PC-3 (cell line): ENCODE results near the gene GOLGA8T. TPM values are rescaled to one million over a fixed set of nuclear protein-coding genes. Genes with fewer than 3 reads are reported as not detected.
"Not testable (repeated sequence)": the region's sequence is repeated elsewhere in the genome, so short reads cannot be mapped to it uniquely, and the experiment has no call there.

ENCODE experiments used
- ATAC-seq: fragments of 200-7000 bp; cut with Tn5 transposase; 2 replicates; pipeline ENCODE4 v1.9.1; 2020; ENCODE audit warnings: mild to moderate bottlenecking, moderate library complexity
- Bru-seq: library from RNA; stranded (reverse); fragments of 400-500 nt; gene quantifications from one replicate; lab custom pipeline; 2021; lab: Mats Ljungman, UMichigan
- BruChase-seq, 2 experiments: library from RNA; stranded (reverse); fragments of 400-500 nt; gene quantifications; one replicate each; lab custom pipeline; 2021; lab: Mats Ljungman, UMichigan
- BruUV-seq: library from RNA; stranded (reverse); fragments of 400-500 nt; replicated peaks from 2 replicates; lab custom pipeline; 2021; lab: Mats Ljungman, UMichigan
- CTCF ChIA-PET: fragments of 300-600 bp; sonication (Branson Sonifier 250); formaldehyde crosslinking; loops from one replicate; lab custom pipeline; 2022; ENCODE audit warnings: antibody characterized with exemption; lab: Charles Lee
- POLR2A ChIA-PET: fragments of 300-600 bp; sonication (Branson Sonifier 250); formaldehyde crosslinking; loops from one replicate; lab custom pipeline; 2022; ENCODE audit warnings: antibody characterized with exemption; ENCODE audit not compliant: unreplicated experiment; lab: Charles Lee
- DNase-seq: peaks from one replicate; pipeline ENCODE4 v3.0.0-alpha.2; 2015
- H2AFZ ChIP-seq: fragments of 300-600 bp; sonication (generic); 2 replicates; pipeline ENCODE4 v1.6.0; 2016; ENCODE audit warnings: antibody characterized with exemption, low read length
- H3F3A ChIP-seq: fragments of 300-600 bp; sonication (generic); one replicate; pipeline ENCODE4 v1.6.0; 2017; ENCODE audit warnings: antibody characterized with exemption, low read length, control low read depth, mild to moderate bottlenecking; ENCODE audit not compliant: unreplicated experiment
- H3K27ac ChIP-seq: fragments of 300-600 bp; sonication (generic); 2 replicates; pipeline ENCODE4 v1.5.1; 2016; ENCODE audit warnings: mild to moderate bottlenecking, low read length
- H3K27me3 ChIP-seq: fragments of 300-600 bp; sonication (generic); 2 replicates; pipeline ENCODE4 v1.6.1; 2016; ENCODE audit warnings: low read length, mixed read lengths
- H3K36me3 ChIP-seq: fragments of 300-600 bp; sonication (generic); 2 replicates; pipeline ENCODE4 v1.6.1; 2016; ENCODE audit warnings: low read depth, mixed run types, low read length, mixed read lengths
- H3K4me1 ChIP-seq: fragments of 300-600 bp; sonication (generic); 2 replicates; pipeline ENCODE4 v1.5.1; 2016; ENCODE audit warnings: low read length; ENCODE audit not compliant: insufficient read depth
- H3K4me2 ChIP-seq: fragments of 300-600 bp; sonication (generic); 2 replicates; pipeline ENCODE4 v1.6.0; 2016; ENCODE audit warnings: low read length
- H3K4me3 ChIP-seq: fragments of 300-600 bp; sonication (generic); 2 replicates; pipeline ENCODE4 v1.5.1; 2016; ENCODE audit warnings: mild to moderate bottlenecking, low read length, mixed read lengths
- H3K79me2 ChIP-seq: fragments of 300-600 bp; sonication (generic); 2 replicates; pipeline ENCODE4 v1.6.1; 2017; ENCODE audit warnings: low read length, mixed read lengths
- H3K9ac ChIP-seq: fragments of 300-600 bp; sonication (generic); 2 replicates; pipeline ENCODE4 v1.6.0; 2016; ENCODE audit warnings: mild to moderate bottlenecking, low read length
- H3K9me2 ChIP-seq: fragments of 300-600 bp; sonication (generic); replicated peaks from 2 replicates; pipeline ENCODE4 v1.6.1; 2016; ENCODE audit warnings: mixed run types, low read length, mixed read lengths
- H3K9me3 ChIP-seq: fragments of 300-600 bp; sonication (generic); 2 replicates; pipeline ENCODE4 v1.6.1; 2016; ENCODE audit warnings: low read length, mixed read lengths
- H4K20me1 ChIP-seq: fragments of 300-600 bp; sonication (generic); 2 replicates; pipeline ENCODE4 v1.6.1; 2016; ENCODE audit warnings: low read length, mixed read lengths
- intact Hi-C: fragments of 100-400 bp; cut with micrococcal nuclease; formaldehyde crosslinking; loops from 2 replicates; pipeline ENCODE4 v1.9.0; 2023
- long read RNA-seq: library from polyadenylated mRNA; unstranded; transcript quantifications from one replicate; pipeline ENCODE4 v2.0.0, GENCODE V29; 2021; ENCODE audit not compliant: unreplicated experiment
- total RNA-seq: library from RNA; depleted of rRNA; stranded (reverse); fragments of >200 nt; gene quantifications from 2 replicates; pipeline ENCODE4 v1.2.3, GENCODE V29; 2014; rRNA removed

The GOLGA8T gene
- total RNA-seq (0.15 TPM in 1 of 2 replicates, not detected in the other), Bru-seq, nascent RNA (percentile 24 among the genes with signal in this experiment), BruChase-seq, experiment 1, labeled RNA remaining after a 6-hour chase (percentile 20 among the genes with signal in this experiment), BruChase-seq, experiment 2, labeled RNA remaining after a 2-hour chase (percentile 22 among the genes with signal in this experiment)
- long read RNA-seq, result 0 reads

- H3F3A ChIP-seq, ATAC-seq, H3K9me3 ChIP-seq, intact Hi-C loops, H3K4me1 ChIP-seq, DNase-seq, H3K4me3 ChIP-seq, POLR2A ChIA-PET, BruUV-seq, H3K27me3 ChIP-seq, H2AFZ ChIP-seq, H3K9ac ChIP-seq, H3K27ac ChIP-seq, H4K20me1 ChIP-seq, CTCF ChIA-PET, H3K4me2 ChIP-seq, H3K9me2 ChIP-seq, H3K36me3 ChIP-seq, H3K79me2 ChIP-seq: not testable (repeated sequence)
Observed at GRCh38 chr15:30134751-30135150, at the start of gene GOLGA8T. TSS of gene GOLGA8T (plus strand) at chr15:30135051. CDS start at chr15:30135149, 98 bp downstream.

DNA sequence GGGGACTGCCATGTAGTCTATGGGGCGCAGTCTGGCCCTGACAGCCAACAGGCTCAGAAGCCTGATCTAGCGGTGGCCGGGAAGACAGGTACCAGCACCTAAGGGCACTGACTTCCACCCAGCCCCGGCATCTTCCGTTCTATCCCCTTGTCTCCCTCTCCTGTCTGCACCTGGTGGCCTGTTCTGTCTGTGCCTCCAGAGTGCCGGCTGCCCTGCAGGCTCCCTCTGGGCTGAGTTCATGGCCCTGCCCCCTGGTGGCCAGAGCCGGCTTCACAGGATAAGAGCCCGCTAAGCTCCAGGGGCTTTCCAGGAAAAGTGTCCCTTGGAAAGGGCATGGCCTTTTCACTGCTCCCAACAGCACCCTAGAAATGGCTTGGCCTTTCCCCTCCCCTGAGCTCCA lies 37.0 kb upstream of the GOLGA8T start:
- H3K4me2 ChIP-seq, H3K9me2 ChIP-seq, CTCF ChIA-PET, H3K27ac ChIP-seq, H3K9ac ChIP-seq, H3F3A ChIP-seq, H4K20me1 ChIP-seq, H3K4me1 ChIP-seq, H2AFZ ChIP-seq, H3K36me3 ChIP-seq, POLR2A ChIA-PET, H3K4me3 ChIP-seq, DNase-seq, H3K9me3 ChIP-seq, H3K27me3 ChIP-seq, intact Hi-C loops, H3K79me2 ChIP-seq, BruUV-seq: not testable (repeated sequence)
- peak; percentile 84 for ATAC-seq

GRCh38 chr15:30102890-30103289 lies 32.0 kb upstream of the GOLGA8T start:
- POLR2A ChIA-PET, result not testable (repeated sequence)

GRCh38 chr15:30103941-30104507 lies 30.8 kb upstream of the GOLGA8T start:
- BruUV-seq, H3K4me1 ChIP-seq, H3K9me2 ChIP-seq, POLR2A ChIA-PET, CTCF ChIA-PET, H3K9me3 ChIP-seq, H3K4me2 ChIP-seq, H3K9ac ChIP-seq, H3K79me2 ChIP-seq, H3K27ac ChIP-seq, H3K27me3 ChIP-seq, DNase-seq, H3K4me3 ChIP-seq, H3F3A ChIP-seq, H4K20me1 ChIP-seq, intact Hi-C loops, H3K36me3 ChIP-seq, H2AFZ ChIP-seq: not testable (repeated sequence)
- peak; percentile 73 for ATAC-seq

More at GRCh38 chr15:30102890-30103289, 32.0 kb upstream of the GOLGA8T start:
- H3K4me2 ChIP-seq, H3K4me1 ChIP-seq, H3K27ac ChIP-seq, H3K36me3 ChIP-seq, CTCF ChIA-PET, H3F3A ChIP-seq, H3K4me3 ChIP-seq, H3K9me3 ChIP-seq, intact Hi-C loops, DNase-seq, H3K79me2 ChIP-seq, H3K9me2 ChIP-seq, H3K27me3 ChIP-seq, H4K20me1 ChIP-seq, H2AFZ ChIP-seq, BruUV-seq, H3K9ac ChIP-seq: not testable (repeated sequence)
- ATAC-seq, result 0 out of 2 replicates have a peak, but pooled peaks have one; percentile 7

DNA sequence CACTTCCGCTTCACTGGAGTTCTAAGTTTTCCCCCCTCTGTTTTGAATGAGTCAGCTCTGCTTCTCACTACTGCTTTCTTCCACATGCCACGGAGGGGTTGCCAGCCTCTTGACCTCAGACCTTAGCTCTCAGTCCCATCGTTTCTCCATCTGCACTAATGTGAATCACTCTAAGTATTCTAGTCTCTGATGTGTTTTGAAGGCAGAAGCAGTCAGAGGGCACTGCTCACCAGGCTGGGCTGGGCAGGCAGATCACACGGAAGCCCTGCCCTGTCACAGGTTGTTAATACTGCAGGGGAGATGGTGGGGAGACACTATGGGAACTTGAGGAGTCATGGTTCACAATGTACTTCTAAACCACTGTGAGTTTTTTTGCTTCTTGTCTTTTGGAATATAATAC lies 24.3 kb upstream of the GOLGA8T start:
- H3K79me2 ChIP-seq, intact Hi-C loops, CTCF ChIA-PET, POLR2A ChIA-PET, BruUV-seq, DNase-seq, H3K27me3 ChIP-seq, H3K9me2 ChIP-seq, H3K4me1 ChIP-seq, H3K4me3 ChIP-seq, H3K27ac ChIP-seq, H4K20me1 ChIP-seq, H3K9ac ChIP-seq, H2AFZ ChIP-seq, H3K4me2 ChIP-seq, H3K36me3 ChIP-seq, H3F3A ChIP-seq, H3K9me3 ChIP-seq: not testable (repeated sequence)
- ATAC-seq, result peak; percentile 40; the same call in 1 of the 2 replicates

GRCh38 chr15:30130066-30130465 lies 4.8 kb upstream of the GOLGA8T start:
- H3K79me2 ChIP-seq, H3K4me2 ChIP-seq, BruUV-seq, H3K9me3 ChIP-seq, H3K9ac ChIP-seq, H3K27ac ChIP-seq, POLR2A ChIA-PET, intact Hi-C loops, H3K27me3 ChIP-seq, H2AFZ ChIP-seq, H3K9me2 ChIP-seq, H3F3A ChIP-seq, H3K4me3 ChIP-seq, H3K4me1 ChIP-seq, CTCF ChIA-PET, H4K20me1 ChIP-seq, ATAC-seq, H3K36me3 ChIP-seq: not testable (repeated sequence)
- DNase-seq, result peak; percentile 1
